Gastroesophageal sphincter (tissue), 3 donors: ENCODE results near the gene CHRM4.

ENCODE experiments used
- EP300 ChIP-seq: sonication (generic); formaldehyde crosslinking; IDR thresholded peaks from one replicate; pipeline ENCODE4 v1.6.1; 2017; ENCODE audit warnings: antibody characterized with exemption, mild to moderate bottlenecking
- POLR2A ChIP-seq, 2 donors: fragments of 450-650 bp; IDR thresholded peaks; one replicate each; pipeline ENCODE4 v1.6.1; 2017; ENCODE audit warnings: antibody characterized with exemption in 2 of 2, mild to moderate bottlenecking in 2 of 2, moderate library complexity in 1 of 2
- POLR2AphosphoS5 ChIP-seq: sonication (generic); formaldehyde crosslinking; IDR thresholded peaks from one replicate; pipeline ENCODE4 v1.6.1; 2017; ENCODE audit warnings: antibody characterized with exemption
- TF ChIP-seq, protein P1 (sequence below), 4 experiments: fragments of 200-600 bp in 2 of 4; fragments of 450-650 bp in 2 of 4; sonication (generic) in 1 of 4; IDR thresholded peaks; one replicate each; pipeline ENCODE4 v1.5.1; 2017 to 2019; ENCODE audit warnings: antibody characterized with exemption in 4 of 4, mild to moderate bottlenecking in 2 of 4, moderate library complexity in 2 of 4

DNA sequence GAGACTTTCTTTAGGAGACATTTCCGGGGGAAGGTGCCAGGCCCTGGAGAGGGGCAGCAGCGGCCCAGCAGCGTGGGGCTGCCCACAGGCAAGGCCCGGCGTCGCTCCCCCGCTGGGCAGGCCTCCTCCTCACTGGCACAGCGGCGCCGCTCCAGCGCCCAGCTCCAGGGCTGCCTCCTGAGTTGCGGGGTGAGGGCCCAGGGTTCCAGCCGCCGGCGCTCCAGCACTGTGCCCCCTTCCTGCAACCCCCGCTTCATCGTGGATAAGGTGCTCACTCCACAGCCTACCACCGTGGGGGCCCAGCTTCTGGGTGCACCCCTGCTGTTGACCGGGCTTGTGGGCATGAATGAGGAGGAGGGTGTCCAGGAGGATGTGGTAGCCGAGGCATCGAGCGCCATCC, 25.3 kb downstream of the CHRM4 start:
- TF ChIP-seq EP300 (no peak), POLR2A (IDR thresholded peaks at IDR 0.05) (no peak), POLR2AphosphoS5 (no peak)
- TF ChIP-seq, protein P1, sequence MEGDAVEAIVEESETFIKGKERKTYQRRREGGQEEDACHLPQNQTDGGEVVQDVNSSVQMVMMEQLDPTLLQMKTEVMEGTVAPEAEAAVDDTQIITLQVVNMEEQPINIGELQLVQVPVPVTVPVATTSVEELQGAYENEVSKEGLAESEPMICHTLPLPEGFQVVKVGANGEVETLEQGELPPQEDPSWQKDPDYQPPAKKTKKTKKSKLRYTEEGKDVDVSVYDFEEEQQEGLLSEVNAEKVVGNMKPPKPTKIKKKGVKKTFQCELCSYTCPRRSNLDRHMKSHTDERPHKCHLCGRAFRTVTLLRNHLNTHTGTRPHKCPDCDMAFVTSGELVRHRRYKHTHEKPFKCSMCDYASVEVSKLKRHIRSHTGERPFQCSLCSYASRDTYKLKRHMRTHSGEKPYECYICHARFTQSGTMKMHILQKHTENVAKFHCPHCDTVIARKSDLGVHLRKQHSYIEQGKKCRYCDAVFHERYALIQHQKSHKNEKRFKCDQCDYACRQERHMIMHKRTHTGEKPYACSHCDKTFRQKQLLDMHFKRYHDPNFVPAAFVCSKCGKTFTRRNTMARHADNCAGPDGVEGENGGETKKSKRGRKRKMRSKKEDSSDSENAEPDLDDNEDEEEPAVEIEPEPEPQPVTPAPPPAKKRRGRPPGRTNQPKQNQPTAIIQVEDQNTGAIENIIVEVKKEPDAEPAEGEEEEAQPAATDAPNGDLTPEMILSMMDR (IDR thresholded peaks at IDR 0.05), result no peak
